Adrenal gland (tissue), 5 donors: ENCODE data around the gene DDAH2.

Experiments used
- POLR2A ChIP-seq, 2 donors: fragments of 450-650 bp; IDR thresholded peaks; one replicate each; pipeline ENCODE4 v1.6.1; 2017; ENCODE audit warnings: antibody characterized with exemption in 2 of 2, mild to moderate bottlenecking in 2 of 2, moderate library complexity in 1 of 2
- TF ChIP-seq, protein P1 (sequence below), 6 experiments: fragments of 450-650 bp in 4 of 6; fragments of 200-600 bp in 2 of 6; sonication (generic) in 1 of 6; IDR thresholded peaks; 1 replicate in 5 of 6; 2 replicates in 1 of 6; pipeline versions ENCODE4 v1.5.1 to v1.8.0; 2016 to 2021; ENCODE audit warnings: antibody characterized with exemption in 6 of 6, mild to moderate bottlenecking in 2 of 6, moderate library complexity in 1 of 6
- donor health status: DM: no; HTN: no; CAD: no.

DNA sequence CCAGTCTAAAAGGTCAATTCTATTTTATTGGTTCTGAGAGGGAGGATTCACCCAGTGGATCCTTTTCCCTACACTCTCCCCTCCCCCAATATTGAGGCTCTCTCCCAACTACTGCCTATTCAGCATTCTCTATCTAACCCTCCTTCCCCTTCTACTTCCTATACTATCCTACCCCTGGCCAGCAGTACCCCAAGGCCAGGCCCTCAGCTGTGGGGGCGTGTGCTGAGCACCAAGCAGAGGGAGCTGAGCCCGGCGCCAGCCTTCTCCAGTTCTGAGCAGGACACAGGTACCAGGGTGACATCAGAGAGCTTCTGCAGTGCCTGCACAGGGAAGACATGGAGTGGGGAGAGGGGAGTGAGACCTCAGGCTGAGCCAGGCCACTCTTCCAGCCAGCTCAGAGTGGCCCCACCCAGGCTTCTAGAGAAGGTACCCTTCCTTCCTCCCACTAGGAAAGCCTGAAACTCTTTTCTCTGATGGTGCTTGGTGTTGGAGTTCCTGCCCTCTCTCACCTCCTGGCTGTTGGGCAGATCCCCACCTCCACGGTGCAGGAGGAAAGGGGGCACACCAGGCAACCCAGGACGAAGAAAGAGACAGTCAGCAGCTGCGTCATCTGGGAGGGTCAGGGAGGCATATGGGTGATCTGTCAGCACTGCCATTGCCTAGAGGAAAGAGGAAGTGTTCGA, 1.9 kb downstream of the DDAH2 start:
- TF ChIP-seq, protein P1, sequence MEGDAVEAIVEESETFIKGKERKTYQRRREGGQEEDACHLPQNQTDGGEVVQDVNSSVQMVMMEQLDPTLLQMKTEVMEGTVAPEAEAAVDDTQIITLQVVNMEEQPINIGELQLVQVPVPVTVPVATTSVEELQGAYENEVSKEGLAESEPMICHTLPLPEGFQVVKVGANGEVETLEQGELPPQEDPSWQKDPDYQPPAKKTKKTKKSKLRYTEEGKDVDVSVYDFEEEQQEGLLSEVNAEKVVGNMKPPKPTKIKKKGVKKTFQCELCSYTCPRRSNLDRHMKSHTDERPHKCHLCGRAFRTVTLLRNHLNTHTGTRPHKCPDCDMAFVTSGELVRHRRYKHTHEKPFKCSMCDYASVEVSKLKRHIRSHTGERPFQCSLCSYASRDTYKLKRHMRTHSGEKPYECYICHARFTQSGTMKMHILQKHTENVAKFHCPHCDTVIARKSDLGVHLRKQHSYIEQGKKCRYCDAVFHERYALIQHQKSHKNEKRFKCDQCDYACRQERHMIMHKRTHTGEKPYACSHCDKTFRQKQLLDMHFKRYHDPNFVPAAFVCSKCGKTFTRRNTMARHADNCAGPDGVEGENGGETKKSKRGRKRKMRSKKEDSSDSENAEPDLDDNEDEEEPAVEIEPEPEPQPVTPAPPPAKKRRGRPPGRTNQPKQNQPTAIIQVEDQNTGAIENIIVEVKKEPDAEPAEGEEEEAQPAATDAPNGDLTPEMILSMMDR (IDR thresholded peaks at IDR 0.05), result no peak
- no peak for TF ChIP-seq POLR2A (IDR thresholded peaks at IDR 0.05)
